ENCODE measurements around the gene MATK. TPM values are rescaled to one million over a fixed set of nuclear protein-coding genes. Genes with fewer than 3 reads are reported as not detected.

Gene MATK
- total RNA-seq, 1 experiment from 2014 or later: not detected

GRCh38 chr19:3832001-3832400 is 45.8 kb upstream of the MATK start:
- no peak overlapping the region for H3K9ac ChIP-seq (ENCODE audit: low read length)
- H3K79me2 ChIP-seq (ENCODE audit: low read length): no peaks in the 10 kb centered on the region
- no peak for TF ChIP-seq EZH2phosphoT487 (IDR thresholded peaks at IDR 0.05; ENCODE audit: borderline replicate concordance, low read length)
- TF ChIP-seq EZH2 (IDR thresholded peaks at IDR 0.05; ENCODE audit: low read length, unreplicated experiment): no peak
- no peak for TF ChIP-seq CTCF (conservative IDR thresholded peaks at IDR 0.05; ENCODE audit: low read depth, low read length)
- no peaks in the 10 kb centered on the region for H3K36me3 ChIP-seq (ENCODE audit: low read depth, low read length)
- H3K9me3 ChIP-seq (ENCODE audit: low read length): no peaks in the 10 kb centered on the region
- ChIA-PET POLR2A (ENCODE audit: unreplicated experiment) (no interaction called here), CTCF (no interaction called here)
- H3K27ac ChIP-seq (ENCODE audit: low read length): no peak overlapping the region
- no peaks in the 10 kb centered on the region for H3K27me3 ChIP-seq (ENCODE audit: low read length)
- H3K4me3 ChIP-seq (ENCODE audit: low read length): no peak overlapping the region
- no peak for ATAC-seq
- H4K20me1 ChIP-seq (ENCODE audit: low read length): no peaks in the 10 kb centered on the region
- no peak overlapping the region for H3K4me2 ChIP-seq (ENCODE audit: low read length)
- intact Hi-C loops (cut with micrococcal nuclease): no loop called here
- no TSS peak for BruUV-seq (replicated peaks)
- peaks cover 3% of the 10 kb centered on the region; the same call in 1 of the 2 replicates for H3K4me1 ChIP-seq (ENCODE audit: insufficient read depth, low read length)
- no peaks in the 10 kb centered on the region for H3F3A ChIP-seq (ENCODE audit: low read length, unreplicated experiment)
- no peak overlapping the region for H2AFZ ChIP-seq (ENCODE audit: low read length)
- peak; percentile 2 for DNase-seq
- no peaks in the 10 kb centered on the region for H3K9me2 ChIP-seq (replicated peaks; ENCODE audit: low read length)

- H3K79me2 ChIP-seq (ENCODE audit: low read length): no peaks in the 10 kb centered on the region
- ChIA-PET POLR2A (ENCODE audit: unreplicated experiment) (no interaction called here), CTCF (no interaction called here)
- ATAC-seq (no peak), DNase-seq (no peak)
- H3K27ac ChIP-seq (ENCODE audit: low read length): no peak overlapping the region
- intact Hi-C loops (cut with micrococcal nuclease): no loop called here
- no peaks in the 10 kb centered on the region for H3K27me3 ChIP-seq (ENCODE audit: low read length)
- BruUV-seq (replicated peaks): no TSS peak
- no peak overlapping the region for H3K9ac ChIP-seq (ENCODE audit: low read length)
- no peaks in the 10 kb centered on the region for H3K36me3 ChIP-seq (ENCODE audit: low read depth, low read length)
- no peaks in the 10 kb centered on the region for H4K20me1 ChIP-seq (ENCODE audit: low read length)
- no peak overlapping the region for H3K4me2 ChIP-seq (ENCODE audit: low read length)
- no peaks in the 10 kb centered on the region for H3K9me3 ChIP-seq (ENCODE audit: low read length)
- H2AFZ ChIP-seq (ENCODE audit: low read length): no peak overlapping the region
- H3K4me1 ChIP-seq (ENCODE audit: insufficient read depth, low read length): peaks cover 3% of the 10 kb centered on the region; the same call in 1 of the 2 replicates
- H3K4me3 ChIP-seq (ENCODE audit: low read length): no peak overlapping the region
- TF ChIP-seq EZH2phosphoT487 (IDR thresholded peaks at IDR 0.05; ENCODE audit: borderline replicate concordance, low read length) (no peak), EZH2 (IDR thresholded peaks at IDR 0.05; ENCODE audit: low read length, unreplicated experiment) (no peak), CTCF (conservative IDR thresholded peaks at IDR 0.05; ENCODE audit: low read depth, low read length) (no peak)
- H3F3A ChIP-seq (ENCODE audit: low read length, unreplicated experiment): no peaks in the 10 kb centered on the region
- no peaks in the 10 kb centered on the region for H3K9me2 ChIP-seq (replicated peaks; ENCODE audit: low read length)
Measured at GRCh38 chr19:3831601-3832000, 45.4 kb upstream of the MATK start.

- Histone ChIP-seq H3F3A (ENCODE audit: low read length, unreplicated experiment) (no peaks in the 10 kb centered on the region), H3K9ac (ENCODE audit: low read length) (no peak overlapping the region), H3K4me1 (ENCODE audit: insufficient read depth, low read length) (peaks cover 3% of the 10 kb centered on the region; the same call in 1 of the 2 replicates), H3K27me3 (ENCODE audit: low read length) (no peaks in the 10 kb centered on the region), H3K36me3 (ENCODE audit: low read depth, low read length) (no peaks in the 10 kb centered on the region), H3K9me2 (replicated peaks; ENCODE audit: low read length) (no peaks in the 10 kb centered on the region), H3K27ac (ENCODE audit: low read length) (no peak overlapping the region), H3K9me3 (ENCODE audit: low read length) (no peaks in the 10 kb centered on the region), H3K4me2 (ENCODE audit: low read length) (no peak overlapping the region), H2AFZ (ENCODE audit: low read length) (no peak overlapping the region), H4K20me1 (ENCODE audit: low read length) (no peaks in the 10 kb centered on the region), H3K4me3 (ENCODE audit: low read length) (no peak overlapping the region), H3K79me2 (ENCODE audit: low read length) (no peaks in the 10 kb centered on the region)
- no peak for ATAC-seq
- DNase-seq: no peak
- CTCF ChIA-PET: no interaction called here
- TF ChIP-seq CTCF (conservative IDR thresholded peaks at IDR 0.05; ENCODE audit: low read depth, low read length) (no peak), EZH2phosphoT487 (IDR thresholded peaks at IDR 0.05; ENCODE audit: borderline replicate concordance, low read length) (no peak), EZH2 (IDR thresholded peaks at IDR 0.05; ENCODE audit: low read length, unreplicated experiment) (no peak)
- no TSS peak for BruUV-seq (replicated peaks)
- POLR2A ChIA-PET (ENCODE audit: unreplicated experiment): no interaction called here
- intact Hi-C loops (cut with micrococcal nuclease): no loop called here
Measured at GRCh38 chr19:3830621-3831589, 44.7 kb upstream of the MATK start.
